Transverse colon (tissue), 4 donors: ENCODE data around the gene C1QA.

Experiments
- CTCF ChIP-seq, 5 experiments: fragments of 200-600 bp in 3 of 5; fragments of 450-650 bp in 2 of 5; sonication (generic) in 3 of 5; IDR thresholded peaks; 1 replicate in 2 of 5; 2 replicates in 3 of 5; pipeline ENCODE4 v1.5.1; 2016 to 2017; ENCODE audit warnings: antibody characterized with exemption in 5 of 5, inconsistent platforms in 3 of 5, mild to moderate bottlenecking in 2 of 5, moderate library complexity in 1 of 5
- POLR2A ChIP-seq: fragments of 450-650 bp; IDR thresholded peaks from one replicate; pipeline ENCODE4 v1.6.1; 2016; ENCODE audit warnings: antibody characterized with exemption, mild to moderate bottlenecking, moderate library complexity
- POLR2AphosphoS5 ChIP-seq, 3 donors: sonication (generic); formaldehyde crosslinking; IDR thresholded peaks; one replicate each; pipeline ENCODE4 v1.6.1; 2016; ENCODE audit warnings: antibody characterized with exemption in 3 of 3

- TF ChIP-seq POLR2AphosphoS5 (IDR thresholded peaks at IDR 0.05), result no peak
- no peak for TF ChIP-seq CTCF (IDR thresholded peaks at IDR 0.05)
- no peak for TF ChIP-seq POLR2A
Observed at GRCh38 chr1:22595108-22595507, 41.3 kb upstream of the C1QA start.
